Globus pallidus (tissue), 1 donor: Measurements from ENCODE around the gene PARD6B.
"Not testable (repeated sequence)": the region's sequence is repeated elsewhere in the genome, so short reads cannot be mapped to it uniquely, and the experiment has no call there.

Source experiments
- DNase-seq: peaks from one replicate; pipeline ENCODE4 v3.0.0-alpha.2; 2015; ENCODE audit warnings: low spot score

The PARD6B gene

GRCh38 chr20:50731055-50731929, at the start of gene PARD6B:
Gene PARD6B (plus strand): TSS chr20:50731580. CDS start chr20:50731787, 207 bp downstream.
- peak; percentile 90 for DNase-seq

DNA sequence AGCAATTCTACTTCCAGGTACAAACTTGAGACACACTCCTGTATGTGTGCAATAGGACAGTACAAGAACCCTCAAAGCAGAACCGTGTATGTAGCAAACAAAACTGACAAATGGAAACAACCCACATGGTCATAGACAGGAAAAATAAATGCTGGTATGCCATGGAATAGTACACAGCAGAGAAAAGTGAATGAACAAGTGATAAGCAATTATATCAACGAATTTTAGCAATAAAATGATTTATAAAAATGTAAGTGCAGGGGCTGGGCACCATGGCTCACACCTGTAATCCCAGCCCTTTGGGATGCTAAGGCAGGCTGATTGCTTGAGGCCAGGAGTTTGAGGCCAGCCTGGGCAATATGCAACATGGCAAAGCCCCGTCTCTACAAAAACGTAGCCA, 49.3 kb upstream of the PARD6B start:
- DNase-seq = no peak

DNA sequence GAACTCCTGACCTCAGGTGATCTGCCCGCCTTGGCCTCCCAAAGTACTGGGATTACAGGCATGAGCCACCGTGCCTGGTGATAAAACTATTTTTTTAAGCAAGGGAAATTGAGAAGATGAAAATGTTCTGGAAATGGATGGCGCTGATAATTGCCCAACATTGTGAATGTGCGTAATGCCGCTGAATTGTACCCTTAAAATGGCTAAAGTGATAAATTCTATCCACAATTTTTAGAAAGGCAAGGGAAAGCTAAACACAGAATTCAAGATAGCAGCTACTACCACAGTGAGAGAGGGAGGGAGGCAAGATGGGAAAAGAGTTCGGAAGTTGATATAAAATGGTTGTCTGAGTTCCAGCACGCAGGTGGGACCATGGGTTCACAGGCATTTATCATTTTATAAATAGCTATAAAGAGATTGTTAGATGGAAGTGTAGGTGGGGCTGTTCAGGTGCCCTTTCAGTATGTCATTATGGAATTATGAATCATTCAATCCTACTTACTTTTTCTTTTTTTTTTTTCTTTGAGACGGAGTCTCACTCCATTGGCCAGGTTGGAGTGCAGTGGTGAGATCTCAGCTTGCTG, 48.3 kb upstream of the PARD6B start:
- no peak for DNase-seq

GRCh38 chr20:50683570-50683969, 47.8 kb upstream of the PARD6B start:
- DNase-seq = no peak

- DNase-seq = no peak
These were observed 44.6 kb upstream of the PARD6B start for GRCh38 chr20:50686821-50687220.

GRCh38 chr20:50688256-50688975, 43.0 kb upstream of the PARD6B start:
- no peak for DNase-seq

- no peak for DNase-seq
These were observed 41.3 kb upstream of the PARD6B start for GRCh38 chr20:50689864-50690649.

GRCh38 chr20:50690650-50691572, 40.5 kb upstream of the PARD6B start, which contains the start of gene RIPOR3:
Gene RIPOR3 (minus strand): TSS chr20:50691542. CDS start chr20:50691128, 414 bp downstream.
- no peak for DNase-seq

DNA sequence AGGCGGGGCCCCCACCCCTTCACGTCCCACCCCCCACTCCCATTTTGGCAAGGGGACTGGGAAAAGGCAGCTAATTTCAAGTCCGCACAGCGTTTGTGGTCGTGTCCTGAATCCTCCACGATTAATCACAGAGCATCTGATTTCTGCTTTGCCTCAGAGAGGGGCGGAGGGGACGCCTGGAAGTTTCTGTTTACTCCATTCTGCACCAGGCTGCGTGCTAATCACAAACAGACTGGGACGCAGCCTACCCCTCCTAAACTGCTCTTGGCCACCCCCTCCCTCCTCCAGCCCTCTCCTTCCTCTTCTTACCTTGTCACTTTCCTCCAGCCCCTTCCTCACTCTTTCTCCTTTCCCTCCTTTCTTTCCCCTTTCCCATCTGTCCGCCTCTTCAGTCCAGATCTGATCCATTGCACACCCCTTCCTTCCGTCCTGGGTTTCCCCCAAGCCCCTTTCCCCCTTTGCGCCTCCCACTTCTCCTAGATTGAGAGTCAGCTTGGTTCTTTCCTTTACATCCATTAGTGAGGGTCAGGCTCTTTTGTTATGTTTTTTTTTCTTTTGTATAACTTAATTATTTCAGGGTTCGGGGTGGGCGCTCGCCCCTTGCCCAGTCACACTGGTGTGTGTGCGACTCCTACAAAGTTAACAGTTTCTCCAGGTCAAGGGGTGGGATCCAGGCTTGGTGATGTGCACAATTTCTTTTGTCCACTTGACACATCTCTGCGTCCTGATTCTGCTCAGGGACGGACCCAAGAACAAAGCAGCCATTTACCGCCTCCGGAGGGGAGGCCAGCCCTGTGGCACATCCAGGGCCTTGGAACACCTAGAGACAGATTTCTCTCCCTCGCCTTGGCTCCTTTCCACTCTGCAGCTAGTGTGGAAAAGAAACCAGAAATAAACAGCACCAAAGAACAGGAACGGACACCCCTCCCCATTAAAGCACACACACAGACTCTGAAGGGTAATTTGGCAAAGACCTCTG, 39.5 kb upstream of the PARD6B start:
- DNase-seq = no peak

DNA sequence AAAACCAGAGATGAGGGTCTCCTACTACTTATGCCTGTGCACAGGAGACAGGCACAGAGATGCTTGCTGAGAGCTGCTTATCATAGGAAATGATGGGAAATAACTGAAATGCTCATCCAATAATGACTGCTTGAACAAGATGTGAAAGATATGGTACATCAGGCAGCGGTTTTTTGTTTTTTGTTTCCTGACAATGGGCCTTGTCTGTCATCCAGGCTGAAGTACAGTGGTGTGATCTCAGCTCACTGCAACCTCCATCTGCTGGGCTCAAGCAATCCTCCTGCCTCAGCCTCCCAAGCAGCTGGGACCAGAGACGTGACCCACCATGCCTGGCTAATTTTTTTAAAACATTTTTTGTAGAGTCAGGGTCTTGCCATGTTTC, 38.8 kb upstream of the PARD6B start:
- DNase-seq = no peak

GRCh38 chr20:50693001-50693400, 38.4 kb upstream of the PARD6B start:
- DNase-seq = no peak

DNA sequence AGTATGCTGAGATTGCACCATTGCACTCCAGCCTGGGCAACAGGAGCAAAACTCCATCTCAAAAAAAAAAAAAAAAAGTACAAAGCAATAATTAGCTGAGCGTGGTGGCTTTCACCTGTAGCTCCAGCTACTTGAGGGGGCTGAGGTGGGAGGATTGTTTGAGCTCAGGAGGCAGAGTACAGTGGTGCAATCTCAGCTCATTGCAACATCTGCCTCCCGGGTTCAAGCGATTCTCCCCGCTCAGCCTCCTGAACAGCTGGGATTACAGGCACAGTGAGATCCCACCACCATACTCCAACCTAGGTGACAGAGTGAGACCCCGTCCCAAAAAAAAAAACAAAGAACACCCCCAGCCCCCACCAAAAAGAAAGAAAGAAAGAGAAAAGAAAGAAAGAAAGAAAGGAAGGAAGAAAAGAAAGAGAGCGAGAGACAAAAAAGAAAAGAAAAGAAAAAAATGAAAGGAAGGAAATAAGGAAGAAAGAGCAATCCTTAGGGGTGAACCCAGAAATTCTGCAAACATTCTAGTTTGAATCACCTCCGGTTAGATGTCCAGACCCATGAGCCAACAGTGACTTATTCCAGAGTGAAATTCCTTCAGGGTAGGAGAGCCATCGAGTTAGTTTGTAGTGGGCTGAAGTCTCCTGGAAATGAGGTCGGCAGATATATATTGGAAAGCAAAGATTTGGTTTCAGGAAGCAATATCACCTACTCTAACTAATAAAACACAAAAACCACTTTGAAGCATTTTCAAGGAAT, 36.8 kb upstream of the PARD6B start:
- DNase-seq = no peak

GRCh38 chr20:50695135-50695872, 36.1 kb upstream of the PARD6B start:
- peak; percentile 35 for DNase-seq

GRCh38 chr20:50698255-50698654, 33.1 kb upstream of the PARD6B start:
- not testable (repeated sequence) for DNase-seq

DNA sequence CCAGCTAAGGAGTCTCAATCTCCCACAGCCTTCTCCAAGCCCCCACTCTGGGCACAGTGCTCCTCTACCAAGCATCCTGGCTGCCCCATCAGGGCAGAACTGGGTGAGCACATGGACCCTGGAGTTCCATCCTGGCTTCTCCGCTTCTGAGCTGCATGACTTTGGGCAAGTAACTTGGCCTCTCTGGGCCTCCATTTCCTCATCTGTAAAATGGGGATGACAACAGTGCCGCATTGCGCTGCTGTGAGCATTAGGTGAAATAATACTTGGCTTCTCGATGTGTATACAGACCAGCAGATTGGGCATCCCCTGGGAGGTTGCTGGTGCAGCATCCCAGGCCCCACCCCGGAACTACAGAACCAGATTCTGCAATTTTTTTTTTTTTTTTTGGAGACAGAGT, 31.7 kb upstream of the PARD6B start:
- DNase-seq = no peak

DNA sequence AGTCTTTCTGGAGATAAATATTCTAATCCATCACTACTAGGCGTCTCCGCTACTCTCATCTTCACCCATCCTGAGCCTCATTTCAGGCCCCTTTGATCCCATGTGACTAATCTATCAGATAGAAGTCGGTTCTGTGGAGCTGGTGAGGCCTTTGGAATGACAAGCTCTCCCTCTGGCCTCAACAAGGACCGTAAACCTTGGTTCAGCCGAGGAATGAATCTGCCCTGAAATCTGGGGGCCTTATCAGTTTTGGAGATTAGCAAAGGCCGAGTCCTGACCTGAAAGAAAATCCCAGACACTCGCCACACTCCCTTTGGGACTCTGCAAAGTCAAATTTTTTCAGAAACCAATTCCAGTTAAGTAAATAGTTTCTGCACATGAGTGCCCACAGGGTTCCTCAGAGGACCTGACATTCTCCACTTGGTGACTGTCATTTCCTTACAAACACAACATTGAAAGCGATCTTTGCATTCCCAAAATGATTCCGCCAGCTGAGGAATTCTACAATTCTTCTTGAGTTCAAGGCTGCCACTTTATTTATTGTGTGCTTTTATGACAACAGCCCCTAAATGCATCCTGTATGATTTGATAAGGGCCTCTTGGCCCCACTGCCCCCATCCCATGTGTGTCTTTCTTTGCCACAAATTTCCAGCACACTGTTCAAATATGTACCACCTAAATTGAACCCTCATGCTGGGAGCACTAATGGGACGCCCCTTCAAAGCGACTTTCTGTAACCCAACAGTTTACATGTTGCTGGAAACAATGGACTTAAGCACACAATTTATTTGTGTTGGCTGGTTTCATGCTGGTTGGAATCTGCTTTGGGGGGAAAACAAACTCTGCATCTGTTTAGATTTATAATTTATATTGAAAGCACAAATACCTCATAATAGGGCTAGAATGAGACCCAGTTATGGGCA, 30.1 kb upstream of the PARD6B start:
- DNase-seq = no peak
